Stimulated activated effector memory CD8-positive, alpha-beta T cell treated with anti-CD3 and anti-CD28 coated beads, Interleukin-12 subunit alpha, Interleukin-12 subunit beta, amount 100 ng/mL, for 72 hours (primary cell): ENCODE measurements around the gene RBM42.
"Not testable (repeated sequence)": the region's sequence is repeated elsewhere in the genome, so short reads cannot be mapped to it uniquely, and the experiment has no call there.

Experiments
- ATAC-seq: fragments of 150-1000 bp; cut with Tn5 transposase; 2 replicates; pipeline ENCODE4 v1.10.0; 2021
- DNase-seq, 2 donors: peaks; one replicate each; pipeline ENCODE4 v3.0.0; 2021 to 2022; ENCODE audit warnings: low spot score in 2 of 2
- H3K27ac Mint-ChIP-seq: one replicate; pipeline ENCODE4 v1.8.0; 2022; ENCODE audit warnings: mild to moderate bottlenecking, mixed read lengths
- H3K36me3 Mint-ChIP-seq: one replicate; pipeline ENCODE4 v1.8.0; 2022; ENCODE audit warnings: mild to moderate bottlenecking, mixed read lengths
- H3K4me1 Mint-ChIP-seq: one replicate; pipeline ENCODE4 v1.8.0; 2022; ENCODE audit warnings: mixed read lengths
- H3K4me3 Mint-ChIP-seq: one replicate; pipeline ENCODE4 v1.8.0; 2022; ENCODE audit warnings: mild to moderate bottlenecking, mixed read lengths
- H3K9me3 Mint-ChIP-seq: one replicate; pipeline ENCODE4 v1.8.0; 2022; ENCODE audit warnings: mixed read lengths

The RBM42 gene

DNA sequence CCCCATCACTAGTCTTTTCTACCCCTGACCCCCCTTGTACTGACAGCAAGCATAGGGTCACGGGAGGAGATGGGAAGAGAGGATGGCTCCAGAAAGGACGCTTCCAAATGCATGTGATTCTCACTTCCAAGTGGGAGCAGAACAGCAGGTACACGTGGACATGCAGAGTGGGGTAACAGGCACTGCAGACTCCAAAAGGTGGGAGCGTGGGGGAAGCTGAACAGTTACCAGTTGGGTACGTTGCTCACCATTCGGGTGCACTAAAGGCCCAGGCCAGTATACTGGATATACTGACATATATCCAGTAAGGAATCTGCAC is 10.4 kb downstream of the RBM42 start:
- ATAC-seq (no peak), DNase-seq (no peak)
- Mint-ChIP-seq H3K9me3 (no peaks in the 10 kb centered on the region), H3K4me1 (peaks cover 28% of the 10 kb centered on the region), H3K4me3 (no peak overlapping the region), H3K27ac (no peak overlapping the region), H3K36me3 (peaks cover 44% of the 10 kb centered on the region)

DNA sequence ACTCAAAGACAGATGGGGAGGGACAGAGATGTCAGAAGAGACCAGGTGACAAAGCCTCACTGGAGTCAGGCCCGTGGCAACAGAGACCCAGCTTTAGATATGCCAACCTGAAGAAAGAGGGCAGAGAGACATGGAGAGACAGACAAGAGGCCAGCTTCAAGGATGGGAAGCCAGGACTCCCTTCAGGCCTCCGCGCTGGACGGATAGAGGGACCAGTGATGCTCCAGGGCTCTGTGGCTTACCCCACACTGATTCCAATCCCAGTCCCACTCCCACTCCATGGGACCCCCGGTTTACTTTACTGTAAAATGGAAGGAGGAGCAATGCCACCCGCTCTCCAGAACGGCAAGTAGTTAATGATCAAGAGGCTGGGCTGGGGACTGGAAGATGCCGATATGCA is 11.0 kb downstream of the RBM42 start:
- H3K36me3 Mint-ChIP-seq, result peaks cover 38% of the 10 kb centered on the region
- no peaks in the 10 kb centered on the region for H3K9me3 Mint-ChIP-seq
- peaks cover 34% of the 10 kb centered on the region for H3K4me1 Mint-ChIP-seq
- no peak overlapping the region for H3K27ac Mint-ChIP-seq
- H3K4me3 Mint-ChIP-seq, result no peak overlapping the region
- no peak for DNase-seq
- ATAC-seq, result no peak

DNA sequence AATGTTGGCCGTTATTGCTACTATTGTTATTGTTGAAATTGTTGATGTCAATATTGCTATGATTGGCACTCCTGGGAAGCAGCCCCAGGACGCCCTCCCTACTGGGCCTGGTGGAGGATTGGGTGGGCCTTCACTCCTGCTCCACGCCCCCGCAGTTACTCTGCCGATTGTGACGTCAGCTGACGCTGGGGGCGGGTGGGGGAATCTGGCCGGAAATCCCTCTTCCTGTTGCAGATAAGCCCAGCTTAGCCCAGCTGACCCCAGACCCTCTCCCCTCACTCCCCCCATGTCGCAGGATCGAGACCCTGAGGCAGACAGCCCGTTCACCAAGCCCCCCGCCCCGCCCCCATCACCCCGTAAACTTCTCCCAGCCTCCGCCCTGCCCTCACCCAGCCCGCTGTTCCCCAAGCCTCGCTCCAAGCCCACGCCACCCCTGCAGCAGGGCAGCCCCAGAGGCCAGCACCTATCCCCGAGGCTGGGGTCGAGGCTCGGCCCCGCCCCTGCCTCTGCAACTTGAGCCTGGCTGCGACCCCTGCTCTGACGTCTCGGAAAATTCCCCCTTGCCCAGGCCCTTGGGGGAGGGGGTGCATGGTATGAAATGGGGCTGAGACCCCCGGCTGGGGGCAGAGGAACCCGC is 12.8 kb downstream of the RBM42 start, which contains the start of gene ETV2:
Gene ETV2, plus strand, starts transcription at position 231 of the 637 bp plus-strand sequence. CDS start 716 bp downstream, outside the sequence.
- Mint-ChIP-seq H3K27ac (peak within 1 kb of the TSS; percentile 43), H3K4me1 (peaks cover 44% of the 10 kb centered on the region), H3K4me3 (peak within 1 kb of the TSS; percentile 77), H3K36me3 (peaks cover 21% of the 10 kb centered on the region), H3K9me3 (no peaks in the 10 kb centered on the region)
- DNase-seq, result peak; percentile 41 to 72
- ATAC-seq, result no peak

DNA sequence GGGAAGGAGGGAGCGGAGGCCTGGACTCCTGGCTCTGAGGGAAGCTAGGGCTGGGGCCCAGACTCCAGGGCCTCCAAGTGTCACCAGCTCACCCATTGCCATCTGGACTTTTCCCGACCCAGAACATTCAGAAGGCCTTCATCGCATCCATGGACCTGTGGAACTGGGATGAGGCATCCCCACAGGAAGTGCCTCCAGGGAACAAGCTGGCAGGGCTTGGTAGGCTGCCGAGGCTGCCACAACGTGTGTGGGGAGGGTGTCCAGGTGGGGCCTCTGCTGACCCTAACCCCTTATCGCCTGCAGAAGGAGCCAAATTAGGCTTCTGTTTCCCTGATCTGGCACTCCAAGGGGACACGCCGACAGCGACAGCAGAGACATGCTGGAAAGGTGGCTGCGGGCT is 13.5 kb downstream of the RBM42 start:
- DNase-seq, result no peak
- H3K4me3 Mint-ChIP-seq, result peak overlapping the region; percentile 77
- no peak for ATAC-seq
- H3K27ac Mint-ChIP-seq, result peak overlapping the region; percentile 43
- H3K9me3 Mint-ChIP-seq, result no peaks in the 10 kb centered on the region
- peaks cover 14% of the 10 kb centered on the region for H3K36me3 Mint-ChIP-seq
- peaks cover 44% of the 10 kb centered on the region for H3K4me1 Mint-ChIP-seq

DNA sequence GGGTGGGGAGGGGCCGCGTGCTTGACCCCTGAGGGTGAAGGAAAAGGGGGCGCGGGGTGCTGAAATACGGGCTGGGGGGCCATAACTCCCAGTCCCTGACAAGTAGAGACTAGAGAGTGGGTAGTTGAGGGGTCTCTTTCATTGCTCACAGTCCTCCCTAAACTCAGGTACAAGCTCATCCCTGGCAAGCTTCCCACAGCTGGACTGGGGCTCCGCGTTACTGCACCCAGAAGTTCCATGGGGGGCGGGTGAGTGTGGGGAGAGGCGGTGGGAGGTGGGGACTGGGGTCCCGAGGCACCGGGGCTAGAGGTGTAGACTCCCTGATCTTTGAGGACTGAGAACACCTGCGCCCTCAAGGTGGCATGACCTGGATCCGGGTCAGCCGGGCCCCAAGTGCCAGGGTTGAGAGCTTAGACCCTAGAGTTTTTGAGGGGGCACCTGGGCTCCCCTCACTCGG is 14.0 kb downstream of the RBM42 start:
- ATAC-seq (no peak), DNase-seq (no peak)
- Mint-ChIP-seq H3K9me3 (no peaks in the 10 kb centered on the region), H3K4me1 (peaks cover 44% of the 10 kb centered on the region), H3K36me3 (peaks cover 9% of the 10 kb centered on the region), H3K4me3 (peak overlapping the region; percentile 77), H3K27ac (peak overlapping the region; percentile 60)

DNA sequence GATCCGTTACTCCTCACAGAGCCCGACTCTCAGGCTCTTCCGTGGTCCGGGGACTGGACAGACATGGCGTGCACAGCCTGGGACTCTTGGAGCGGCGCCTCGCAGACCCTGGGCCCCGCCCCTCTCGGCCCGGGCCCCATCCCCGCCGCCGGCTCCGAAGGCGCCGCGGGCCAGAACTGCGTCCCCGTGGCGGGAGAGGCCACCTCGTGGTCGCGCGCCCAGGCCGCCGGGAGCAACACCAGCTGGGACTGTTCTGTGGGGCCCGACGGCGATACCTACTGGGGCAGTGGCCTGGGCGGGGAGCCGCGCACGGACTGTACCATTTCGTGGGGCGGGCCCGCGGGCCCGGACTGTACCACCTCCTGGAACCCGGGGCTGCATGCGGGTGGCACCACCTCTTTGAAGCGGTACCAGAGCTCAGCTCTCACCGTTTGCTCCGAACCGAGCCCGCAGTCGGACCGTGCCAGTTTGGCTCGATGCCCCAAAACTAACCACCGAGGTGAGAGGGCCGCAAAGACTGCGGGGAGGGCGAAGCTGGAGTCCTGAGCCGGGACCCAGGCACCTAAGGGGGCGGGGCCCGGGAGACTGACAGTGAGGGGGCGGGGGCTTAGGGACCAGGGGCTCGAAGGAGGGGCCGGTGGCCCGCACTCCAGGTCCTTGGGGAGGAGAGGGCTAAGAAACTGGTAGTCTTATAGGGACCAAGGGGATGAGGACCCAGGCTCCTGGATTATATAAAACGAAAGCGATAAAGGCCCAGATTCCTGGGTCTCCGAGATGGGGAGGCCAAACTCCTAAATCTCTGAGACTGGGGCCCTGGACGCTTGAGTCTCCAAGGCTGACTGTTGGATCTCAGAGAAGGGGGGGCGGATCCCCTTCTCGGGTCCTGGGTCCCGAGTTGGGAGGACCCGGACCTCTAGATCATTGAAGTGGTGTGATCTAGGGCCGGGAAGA is 14.7 kb downstream of the RBM42 start:
- ATAC-seq, result peak; percentile 64
- H3K36me3 Mint-ChIP-seq, result peaks cover 2% of the 10 kb centered on the region

DNA sequence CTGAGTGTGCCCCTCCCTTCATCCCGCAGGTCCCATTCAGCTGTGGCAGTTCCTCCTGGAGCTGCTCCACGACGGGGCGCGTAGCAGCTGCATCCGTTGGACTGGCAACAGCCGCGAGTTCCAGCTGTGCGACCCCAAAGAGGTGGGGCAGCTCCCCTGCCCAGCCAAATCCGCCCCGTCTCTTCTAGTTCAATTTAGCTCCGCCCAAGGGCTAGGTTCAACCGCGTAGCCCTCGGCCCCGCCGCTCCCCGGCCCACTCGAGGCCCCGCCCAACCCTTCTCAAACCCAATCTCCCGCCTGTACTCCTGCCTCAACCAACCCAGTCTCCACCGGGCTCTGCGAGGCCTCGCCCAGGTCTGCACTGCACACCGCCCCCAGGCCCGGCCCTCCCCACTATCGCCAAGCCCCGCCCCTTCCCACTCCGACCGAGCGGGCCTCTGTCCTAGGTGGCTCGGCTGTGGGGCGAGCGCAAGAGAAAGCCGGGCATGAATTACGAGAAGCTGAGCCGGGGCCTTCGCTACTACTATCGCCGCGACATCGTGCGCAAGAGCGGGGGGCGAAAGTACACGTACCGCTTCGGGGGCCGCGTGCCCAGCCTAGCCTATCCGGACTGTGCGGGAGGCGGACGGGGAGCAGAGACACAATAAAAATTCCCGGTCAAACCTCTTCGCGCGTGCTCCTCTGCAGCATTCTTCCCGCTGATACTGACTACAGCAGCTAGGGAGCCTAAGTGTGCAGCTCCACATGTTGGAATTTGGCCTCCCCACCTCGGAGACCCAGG is 15.6 kb downstream of the RBM42 start:
- ATAC-seq (peak; percentile 89), DNase-seq (peak; percentile 87 to 95)
- H3K36me3 Mint-ChIP-seq, result peaks cover 5% of the 10 kb centered on the region
- H3K4me1 Mint-ChIP-seq, result peaks cover 51% of the 10 kb centered on the region
- peak overlapping the region; percentile 77 for H3K4me3 Mint-ChIP-seq
- H3K9me3 Mint-ChIP-seq, result no peaks in the 10 kb centered on the region
- H3K27ac Mint-ChIP-seq, result peak overlapping the region; percentile 60

More for the DNA sequence above, 14.7 kb downstream of the RBM42 start:
- H3K4me1 Mint-ChIP-seq, result peaks cover 45% of the 10 kb centered on the region
- DNase-seq, result peak; percentile 74 to 95
- H3K4me3 Mint-ChIP-seq, result peak overlapping the region; percentile 77
- H3K27ac Mint-ChIP-seq, result peak overlapping the region; percentile 60
- H3K9me3 Mint-ChIP-seq, result no peaks in the 10 kb centered on the region

DNA sequence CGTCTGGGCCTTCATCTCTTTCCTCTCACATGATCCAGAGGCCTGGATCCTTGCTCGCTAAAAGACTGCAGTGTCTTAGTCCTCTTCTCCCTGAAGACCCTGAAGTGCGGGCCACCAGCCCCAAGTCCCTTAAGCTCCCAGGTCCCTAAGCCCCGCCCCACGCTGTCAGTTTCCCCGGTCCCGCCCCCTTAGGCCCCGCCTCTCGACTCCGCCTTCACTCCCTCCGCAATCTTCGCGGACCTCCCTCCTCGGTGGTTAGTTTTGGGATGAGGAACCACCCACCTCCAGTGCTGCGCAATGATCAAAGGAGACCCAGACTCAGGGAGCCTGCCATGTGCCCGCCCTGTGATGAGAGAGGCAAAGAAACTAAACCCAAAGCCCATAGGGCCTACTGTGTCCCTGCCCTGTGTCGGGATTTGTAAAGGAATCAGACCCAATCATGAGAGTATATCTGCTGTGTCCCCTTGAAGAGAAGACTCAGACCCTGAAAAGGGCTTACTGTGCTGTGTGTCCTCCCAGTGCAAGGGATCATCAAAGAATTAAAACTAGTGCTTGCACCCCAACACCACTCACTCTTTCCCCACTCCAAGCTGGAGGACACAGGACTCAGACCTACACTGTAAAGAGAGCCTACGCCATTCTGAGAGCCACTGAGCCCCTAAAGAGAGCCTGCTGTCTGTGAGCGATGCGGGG is 16.3 kb downstream of the RBM42 start:
- ATAC-seq, result no peak
- H3K36me3 Mint-ChIP-seq, result peaks cover 12% of the 10 kb centered on the region
- H3K9me3 Mint-ChIP-seq, result no peaks in the 10 kb centered on the region
- peak overlapping the region; percentile 77 for H3K4me3 Mint-ChIP-seq
- DNase-seq, result peak; percentile 56 to 87
- peak overlapping the region; percentile 60 for H3K27ac Mint-ChIP-seq
- peaks cover 45% of the 10 kb centered on the region for H3K4me1 Mint-ChIP-seq

DNA sequence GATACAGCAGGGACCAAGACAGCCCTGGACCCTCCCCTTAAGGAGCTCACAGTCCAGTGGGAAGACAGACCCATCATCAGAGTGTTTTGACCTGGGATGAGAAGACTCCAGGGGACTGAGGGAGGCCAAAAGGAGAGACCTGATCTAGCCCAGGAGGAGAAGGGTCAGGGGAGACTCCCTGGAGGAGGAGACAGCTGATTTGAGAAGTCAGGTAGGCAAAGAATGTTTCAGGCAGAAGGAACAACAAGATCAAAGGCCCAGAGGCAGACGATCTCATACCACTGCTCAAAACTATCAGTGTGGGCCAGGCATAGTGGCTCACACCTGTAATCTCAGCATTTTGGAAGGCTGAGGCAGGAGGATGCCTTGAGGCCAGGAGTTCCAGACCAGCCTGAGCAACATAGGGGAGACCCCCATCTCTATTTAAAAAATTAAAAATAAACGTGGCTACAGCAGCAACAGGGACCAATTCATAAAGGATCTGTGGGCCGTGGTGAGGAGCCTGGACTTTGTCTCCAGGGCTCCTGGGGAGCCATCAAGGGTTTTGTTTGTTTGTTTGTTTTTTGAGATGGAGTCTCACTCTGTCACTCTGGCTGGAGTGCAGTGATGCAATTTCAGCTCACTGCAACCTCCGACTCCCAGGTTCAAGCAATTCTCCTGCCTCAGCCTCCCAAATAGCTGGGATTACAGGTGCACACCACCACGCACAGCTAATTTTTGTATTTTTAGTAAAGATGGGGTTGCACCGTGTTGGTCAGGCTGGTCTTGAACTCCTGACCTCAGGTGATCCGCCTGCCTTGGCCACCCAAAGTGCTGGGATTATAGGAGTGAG is 17.1 kb downstream of the RBM42 start:
- Mint-ChIP-seq H3K27ac (peak overlapping the region; percentile 60), H3K4me1 (peaks cover 46% of the 10 kb centered on the region), H3K36me3 (peaks cover 20% of the 10 kb centered on the region), H3K9me3 (no peaks in the 10 kb centered on the region), H3K4me3 (peak overlapping the region; percentile 77)
- no peak for DNase-seq
- no peak for ATAC-seq

DNA sequence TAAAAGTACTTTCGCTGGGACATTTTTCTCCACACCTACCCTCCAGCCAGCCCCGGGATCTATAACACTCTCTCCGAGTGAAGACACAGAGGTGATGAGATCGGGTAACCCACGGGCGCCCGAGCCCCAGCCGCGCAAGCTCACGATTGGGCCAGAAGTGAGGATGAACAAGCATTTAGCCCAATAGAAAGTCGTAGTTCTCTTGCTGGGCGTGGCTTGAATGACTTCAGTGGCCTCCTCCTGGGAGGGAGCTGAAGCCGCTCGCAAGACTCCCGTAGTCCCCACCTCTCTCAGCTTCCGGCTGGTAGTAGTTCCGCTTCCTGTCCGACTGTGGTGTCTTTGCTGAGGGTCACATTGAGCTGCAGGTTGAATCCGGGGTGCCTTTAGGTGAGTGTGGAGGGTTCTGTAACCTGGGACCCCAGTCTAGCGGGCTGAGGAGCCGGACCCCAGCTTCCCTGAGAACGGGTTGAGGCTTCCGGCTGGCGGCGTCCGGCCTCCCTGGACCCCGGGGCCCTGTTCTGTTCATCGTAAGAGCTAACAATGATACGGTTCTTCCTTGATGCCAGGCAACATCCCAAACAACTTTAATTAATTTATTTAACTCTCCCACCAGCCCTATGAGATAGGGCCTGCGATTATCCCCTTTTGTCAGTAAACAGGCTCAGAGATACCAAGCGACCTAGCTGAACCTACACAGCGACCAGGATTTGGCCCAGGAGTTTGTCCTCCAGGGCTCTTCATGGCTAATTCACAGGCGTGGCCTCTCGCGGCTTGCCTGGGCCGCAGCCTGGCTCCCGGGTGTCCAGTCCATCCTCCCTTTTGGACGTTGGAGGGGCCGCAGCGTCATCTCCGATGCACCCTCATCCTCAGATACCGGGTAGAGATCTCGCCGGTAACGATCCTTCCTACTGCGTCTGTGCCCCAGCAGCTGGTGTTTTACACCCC is 19.5 kb downstream of the RBM42 start, which contains the start of gene COX6B1:
Gene COX6B1, plus strand, starts transcription at position 307 of the 945 bp plus-strand sequence. CDS start 2,921 bp downstream, outside the sequence.
- peaks cover 44% of the 10 kb centered on the region for H3K36me3 Mint-ChIP-seq
- H3K27ac Mint-ChIP-seq, result peak within 1 kb of the TSS; percentile 94
- peak; percentile 82 for ATAC-seq
- no peaks in the 10 kb centered on the region for H3K9me3 Mint-ChIP-seq
- H3K4me3 Mint-ChIP-seq, result peak within 1 kb of the TSS; percentile 93
- peaks cover 39% of the 10 kb centered on the region for H3K4me1 Mint-ChIP-seq
- DNase-seq, result peak; percentile 74 to 91

DNA sequence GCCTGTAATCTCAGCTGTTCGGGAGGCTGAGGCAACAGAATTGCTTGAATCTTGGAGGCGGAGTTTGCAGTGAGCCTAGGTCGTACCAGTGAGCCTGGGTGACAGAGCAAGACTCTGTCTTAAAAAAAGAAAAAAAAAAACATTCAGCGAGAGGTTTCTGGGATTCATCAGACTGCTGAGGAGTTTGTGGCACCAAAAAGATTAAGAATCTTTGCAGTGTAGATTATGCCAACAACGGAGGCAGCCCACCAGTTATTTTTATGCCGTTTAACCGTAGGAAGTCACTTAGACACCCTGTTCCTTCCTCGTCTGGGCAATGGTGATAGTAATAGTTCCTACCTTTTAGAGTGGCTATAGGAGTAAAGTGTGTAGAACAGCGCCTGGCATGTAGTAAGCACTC is 21.7 kb downstream of the RBM42 start:
- DNase-seq, result no peak
- Mint-ChIP-seq H3K36me3 (peaks cover 67% of the 10 kb centered on the region), H3K4me3 (no peak overlapping the region), H3K4me1 (peaks cover 28% of the 10 kb centered on the region), H3K27ac (no peak overlapping the region), H3K9me3 (no peaks in the 10 kb centered on the region)
- ATAC-seq, result no peak

DNA sequence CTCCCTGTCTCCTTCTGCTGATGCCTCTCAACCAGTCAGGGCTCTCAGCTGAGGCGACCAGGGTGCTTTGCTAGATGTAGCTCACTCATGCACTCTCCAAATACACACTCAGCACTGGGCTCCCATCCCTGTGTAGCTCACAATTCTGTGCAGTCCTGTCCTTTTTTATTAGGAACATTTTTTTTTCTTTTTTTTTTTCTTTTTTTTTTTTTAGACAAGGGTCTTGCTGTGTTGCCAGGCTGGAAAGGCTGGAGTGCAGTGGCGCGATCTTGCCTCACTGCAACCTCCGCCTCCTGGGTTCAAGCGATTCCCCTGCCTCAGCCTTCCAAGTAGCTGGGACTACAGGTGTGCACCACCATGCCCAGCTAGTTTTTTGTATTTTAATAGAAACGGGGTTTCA is 26.0 kb downstream of the RBM42 start:
- H3K4me3 Mint-ChIP-seq, H3K9me3 Mint-ChIP-seq, DNase-seq, ATAC-seq: not testable (repeated sequence)
- H3K27ac Mint-ChIP-seq, result peak overlapping the region; percentile 20
- H3K4me1 Mint-ChIP-seq, result peaks cover 21% of the 10 kb centered on the region
- H3K36me3 Mint-ChIP-seq, result peaks cover 100% of the 10 kb centered on the region

DNA sequence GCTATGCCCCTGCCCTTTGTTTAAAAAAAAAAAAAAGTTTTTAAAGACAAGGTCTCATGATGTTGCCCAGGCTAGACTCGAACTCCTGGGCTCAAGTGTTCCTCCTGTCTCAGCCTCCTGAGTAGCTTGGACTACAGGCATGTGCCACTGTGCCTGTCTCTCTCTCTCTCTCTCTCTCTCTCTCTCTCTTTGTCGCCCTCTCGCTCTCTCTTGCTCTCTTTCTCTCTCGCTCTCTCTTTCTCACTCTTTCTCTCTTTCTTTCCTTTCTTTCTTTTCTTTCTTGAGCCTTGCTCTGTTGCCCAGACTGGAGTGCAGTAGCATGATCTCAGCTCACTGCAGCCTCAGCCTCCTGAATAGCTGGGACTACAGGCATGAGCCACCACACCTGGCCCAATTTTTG is 26.8 kb downstream of the RBM42 start:
- peak overlapping the region; percentile 20 for H3K27ac Mint-ChIP-seq
- H3K36me3 Mint-ChIP-seq, result peaks cover 100% of the 10 kb centered on the region
- H3K4me3 Mint-ChIP-seq, result no peak overlapping the region
- ATAC-seq (no peak), DNase-seq (no peak)
- H3K9me3 Mint-ChIP-seq, result no peaks in the 10 kb centered on the region
- H3K4me1 Mint-ChIP-seq, result peaks cover 21% of the 10 kb centered on the region
